ENCODE measurements around the gene DNAJC4. TPM values are rescaled to one million over a fixed set of nuclear protein-coding genes. Genes with fewer than 3 reads are reported as not detected.
A peak's percentile ranks its signal among the peaks of the same experiment; 100 is the strongest.

DNAJC4 gene
- total and polyA plus RNA-seq, 9 of the 15 experiments (the other 6 are each of a cell fraction or from before 2014, with no cell fraction given), result 4.0 to 32.6 (median 19.9) TPM

DNA sequence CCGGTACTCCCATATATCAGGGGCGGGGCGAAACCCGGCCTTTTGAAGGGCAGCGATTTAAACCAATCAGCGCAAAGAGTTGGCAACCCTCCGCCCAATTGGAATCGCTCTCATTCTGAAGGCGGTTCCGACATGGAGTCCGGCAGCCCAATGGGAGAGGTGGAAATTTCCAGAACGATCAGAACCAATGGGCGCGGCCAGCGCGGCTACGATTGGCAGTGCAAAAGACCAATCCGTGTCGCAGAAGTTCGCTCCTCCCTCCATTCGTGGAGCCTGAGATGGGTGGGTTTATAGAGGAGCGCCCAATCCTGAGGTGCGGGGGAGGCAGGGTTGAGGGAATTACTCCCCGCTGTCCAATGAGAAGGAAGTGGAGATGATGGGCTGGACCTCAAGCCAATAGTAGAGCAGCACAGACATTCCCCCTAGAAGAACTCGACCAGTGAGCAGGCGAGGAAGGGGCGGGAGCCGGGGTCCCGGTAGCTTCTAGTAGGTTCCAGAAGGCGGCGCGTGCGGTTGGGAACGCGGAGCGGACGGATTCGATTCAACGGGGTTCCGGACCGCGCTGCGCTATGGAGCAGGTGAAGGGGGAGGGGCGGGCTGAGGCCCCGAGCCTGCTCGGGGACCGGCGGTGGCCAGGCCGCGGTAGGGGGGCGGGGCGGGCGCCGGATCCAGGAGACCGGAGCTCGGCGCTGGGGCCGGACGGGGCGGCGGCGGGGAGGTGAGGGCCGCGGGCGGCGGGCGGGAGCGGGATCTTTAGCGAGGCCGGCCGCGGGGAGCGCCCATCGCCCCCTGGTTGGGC is 44.5 kb upstream of the DNAJC4 start, which contains the start of gene STIP1 (continued):
- TF ChIP-seq ZFPM2 (CRISPR knock-in tag; IDR thresholded peaks at IDR 0.05) (no peak), RBM14 (IDR thresholded peaks at IDR 0.05; ENCODE audit: borderline replicate concordance, insufficient read depth, low read depth, low read length) (no peak), ZNF274 (IDR thresholded peaks at IDR 0.05; ENCODE audit: borderline replicate concordance, low read depth, low read length) (no peak), ETV5 (CRISPR knock-in tag; IDR thresholded peaks at IDR 0.05; ENCODE audit: low read depth) (0 out of 2 replicates have a peak, but pooled peaks have one; percentile 27), HCFC1 (IDR thresholded peaks at IDR 0.05; ENCODE audit: low read depth, low read length) (0 out of 2 replicates have a peak, but pooled peaks have one; percentile 42), CHD1 (IDR thresholded peaks at IDR 0.05; ENCODE audit: low read length) (no peak), MAZ (CRISPR knock-in tag; conservative IDR thresholded peaks at IDR 0.05 in 1 of 2, IDR thresholded peaks at IDR 0.05 in 1 of 2) (peak; percentile 18 to 22; a peak in 2 of 4 replicates), TCF3 (CRISPR knock-in tag; IDR thresholded peaks at IDR 0.05) (no peak), TEAD2 (tag; IDR thresholded peaks at IDR 0.05) (no peak; the same call in 1 of the 2 replicates), PHB (CRISPR knock-in tag; IDR thresholded peaks at IDR 0.05) (no peak), KLF16 (IDR thresholded peaks at IDR 0.05) (peak; percentile 90), ZNF57 (CRISPR knock-in tag; IDR thresholded peaks at IDR 0.05) (no peak), DNMT1 (IDR thresholded peaks at IDR 0.05) (no peak), CBX3 (IDR thresholded peaks at IDR 0.05; ENCODE audit: borderline replicate concordance in 1 of 2, low read length in 2 of 2) (no peak), ELF2 (CRISPR knock-in tag; IDR thresholded peaks at IDR 0.05) (no peak), SPI1 (IDR thresholded peaks at IDR 0.05; ENCODE audit: borderline replicate concordance, low read depth, low read length) (no peak), KDM1A (IDR thresholded peaks at IDR 0.05) (no peak), PCBP2 (IDR thresholded peaks at IDR 0.05; ENCODE audit: low read depth, low read length, poor library complexity, severe bottlenecking) (no peak), HNRNPLL (IDR thresholded peaks at IDR 0.05; ENCODE audit: low read depth, low read length, poor library complexity, severe bottlenecking) (peak; percentile 70), GABPA (tag; conservative IDR thresholded peaks at IDR 0.05; ENCODE audit: low read depth) (peak; percentile 68), TCF7L2 (IDR thresholded peaks at IDR 0.05; ENCODE audit: low read depth, low read length) (no peak), NCOA2 (IDR thresholded peaks at IDR 0.05; ENCODE audit: partially characterized antibody in 2 of 2) (no peak)
- TF ChIP-seq, protein P1, sequence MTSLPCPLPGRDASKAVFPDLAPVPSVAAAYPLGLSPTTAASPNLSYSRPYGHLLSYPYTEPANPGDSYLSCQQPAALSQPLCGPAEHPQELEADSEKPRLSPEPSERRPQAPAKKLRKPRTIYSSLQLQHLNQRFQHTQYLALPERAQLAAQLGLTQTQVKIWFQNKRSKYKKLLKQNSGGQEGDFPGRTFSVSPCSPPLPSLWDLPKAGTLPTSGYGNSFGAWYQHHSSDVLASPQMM (CRISPR knock-in tag; IDR thresholded peaks at IDR 0.05), result no peak
- TF ChIP-seq, protein P2, sequence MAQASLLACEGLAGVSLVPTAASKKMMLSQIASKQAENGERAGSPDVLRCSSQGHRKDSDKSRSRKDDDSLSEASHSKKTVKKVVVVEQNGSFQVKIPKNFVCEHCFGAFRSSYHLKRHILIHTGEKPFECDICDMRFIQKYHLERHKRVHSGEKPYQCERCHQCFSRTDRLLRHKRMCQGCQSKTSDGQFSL (CRISPR knock-in tag; IDR thresholded peaks at IDR 0.05), result no peak
- TF ChIP-seq, protein P2 (tag; IDR thresholded peaks at IDR 0.05), result no peak; a peak in 1 of 4 replicates
- TF ChIP-seq, protein P3, sequence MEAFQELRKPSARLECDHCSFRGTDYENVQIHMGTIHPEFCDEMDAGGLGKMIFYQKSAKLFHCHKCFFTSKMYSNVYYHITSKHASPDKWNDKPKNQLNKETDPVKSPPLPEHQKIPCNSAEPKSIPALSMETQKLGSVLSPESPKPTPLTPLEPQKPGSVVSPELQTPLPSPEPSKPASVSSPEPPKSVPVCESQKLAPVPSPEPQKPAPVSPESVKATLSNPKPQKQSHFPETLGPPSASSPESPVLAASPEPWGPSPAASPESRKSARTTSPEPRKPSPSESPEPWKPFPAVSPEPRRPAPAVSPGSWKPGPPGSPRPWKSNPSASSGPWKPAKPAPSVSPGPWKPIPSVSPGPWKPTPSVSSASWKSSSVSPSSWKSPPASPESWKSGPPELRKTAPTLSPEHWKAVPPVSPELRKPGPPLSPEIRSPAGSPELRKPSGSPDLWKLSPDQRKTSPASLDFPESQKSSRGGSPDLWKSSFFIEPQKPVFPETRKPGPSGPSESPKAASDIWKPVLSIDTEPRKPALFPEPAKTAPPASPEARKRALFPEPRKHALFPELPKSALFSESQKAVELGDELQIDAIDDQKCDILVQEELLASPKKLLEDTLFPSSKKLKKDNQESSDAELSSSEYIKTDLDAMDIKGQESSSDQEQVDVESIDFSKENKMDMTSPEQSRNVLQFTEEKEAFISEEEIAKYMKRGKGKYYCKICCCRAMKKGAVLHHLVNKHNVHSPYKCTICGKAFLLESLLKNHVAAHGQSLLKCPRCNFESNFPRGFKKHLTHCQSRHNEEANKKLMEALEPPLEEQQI (IDR thresholded peaks at IDR 0.05), result no peak
